NCI-H2171 treated with DMSO at 0.1 percent for 48 hours (cell line): ENCODE results near the gene DDOST.

Source experiments
- DNase-seq: peaks from one replicate; lab custom pipeline; 2025; lab: John Stamatoyannopoulos, UW

The DDOST gene

GRCh38 chr1:20661207-20662109 is at the start of gene DDOST:
DDOST (minus strand) TSS chr1:20661369; CDS start chr1:20661350, 19 bp downstream.
- DNase-seq: peak; percentile 98

- peak; percentile 23 for DNase-seq
These were observed 49.5 kb upstream of the DDOST start for GRCh38 chr1:20710469-20711284.

- DNase-seq: no peak
These were observed 48.7 kb upstream of the DDOST start for GRCh38 chr1:20709868-20710267.

GRCh38 chr1:20708891-20709290 is 47.7 kb upstream of the DDOST start:
- DNase-seq: no peak

GRCh38 chr1:20708057-20708456 is 46.9 kb upstream of the DDOST start:
- DNase-seq: no peak

- no peak for DNase-seq
These were observed 45.7 kb upstream of the DDOST start for GRCh38 chr1:20706841-20707240.

- DNase-seq: peak; percentile 36
These were observed 44.1 kb upstream of the DDOST start for GRCh38 chr1:20705203-20705755.

- no peak for DNase-seq
These were observed 43.4 kb upstream of the DDOST start for GRCh38 chr1:20704390-20705202.

- DNase-seq: no peak
These were observed 42.1 kb upstream of the DDOST start for GRCh38 chr1:20703124-20703756.

- DNase-seq: no peak
These were observed 41.2 kb upstream of the DDOST start for GRCh38 chr1:20702416-20702815.

- DNase-seq: no peak
These were observed 40.7 kb upstream of the DDOST start for GRCh38 chr1:20701847-20702246.

- no peak for DNase-seq
These were observed 40.3 kb upstream of the DDOST start for GRCh38 chr1:20701446-20701845.

- DNase-seq: no peak
These were observed 39.6 kb upstream of the DDOST start for GRCh38 chr1:20700636-20701215.

- no peak for DNase-seq
These were observed 38.4 kb upstream of the DDOST start for GRCh38 chr1:20699558-20699957.

GRCh38 chr1:20698195-20698910 is 37.2 kb upstream of the DDOST start:
- DNase-seq: no peak

GRCh38 chr1:20697563-20697962 is 36.4 kb upstream of the DDOST start:
- no peak for DNase-seq

- DNase-seq: peak; percentile 96
These were observed 35.5 kb upstream of the DDOST start for GRCh38 chr1:20696397-20697333.

GRCh38 chr1:20695515-20695914 is 34.3 kb upstream of the DDOST start:
- no peak for DNase-seq

GRCh38 chr1:20693623-20694022 is 32.5 kb upstream of the DDOST start:
- no peak for DNase-seq
